Measurements from ENCODE around the gene LSR. TPM values are rescaled to one million over a fixed set of nuclear protein-coding genes. Genes with fewer than 3 reads are reported as not detected.

Gene LSR
- total and polyA plus RNA-seq, 2 donors: 5.7 to 20.1 TPM

DNA sequence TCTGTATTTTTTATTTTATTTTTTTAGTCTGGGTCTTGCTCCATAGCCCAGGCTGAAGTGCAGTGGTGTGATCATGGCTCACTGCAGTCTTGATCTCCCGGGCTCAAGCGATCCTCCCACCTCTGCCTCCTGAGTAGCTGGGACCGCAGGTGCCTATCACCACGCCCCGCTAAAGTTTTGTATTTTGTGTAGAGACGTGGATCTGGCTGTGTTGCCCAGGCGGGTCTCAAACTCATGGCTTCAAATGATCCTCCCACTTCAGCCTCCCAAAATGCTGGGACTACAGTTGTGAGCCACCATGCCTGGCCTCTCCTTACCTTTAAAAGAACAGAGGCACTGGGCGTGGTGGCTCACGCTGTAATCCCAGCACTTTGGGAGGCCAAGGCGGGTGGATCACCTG, 38.9 kb downstream of the LSR start:
- Histone ChIP-seq H3K4me3 (ENCODE audit: low read length in 2 of 2) (no peak overlapping the region), H3K9me3 (ENCODE audit: control insufficient read depth in 2 of 2, insufficient read depth in 1 of 2, low read length in 1 of 2) (no peaks in the 10 kb centered on the region), H3K27ac (ENCODE audit: low read depth in 1 of 2, low read length in 1 of 2) (no peak overlapping the region), H3K4me1 (ENCODE audit: control insufficient read depth in 2 of 2, insufficient read depth in 2 of 2, low read length in 2 of 2) (no peaks in the 10 kb centered on the region), H3K36me3 (ENCODE audit: control insufficient read depth in 2 of 2, insufficient read depth in 2 of 2, low read length in 1 of 2) (no peaks in the 10 kb centered on the region), H3K27me3 (ENCODE audit: control insufficient read depth in 2 of 2, insufficient read depth in 1 of 2, low read length in 1 of 2) (peaks cover 0 to 8% of the 10 kb centered on the region in 2 donors)
- 97% methylated on average over 10 of the region's 10 CpGs for WGBS
- no peak for DNase-seq (ENCODE audit: low read depth in 6 of 9, low spot score in 9 of 9)

DNA sequence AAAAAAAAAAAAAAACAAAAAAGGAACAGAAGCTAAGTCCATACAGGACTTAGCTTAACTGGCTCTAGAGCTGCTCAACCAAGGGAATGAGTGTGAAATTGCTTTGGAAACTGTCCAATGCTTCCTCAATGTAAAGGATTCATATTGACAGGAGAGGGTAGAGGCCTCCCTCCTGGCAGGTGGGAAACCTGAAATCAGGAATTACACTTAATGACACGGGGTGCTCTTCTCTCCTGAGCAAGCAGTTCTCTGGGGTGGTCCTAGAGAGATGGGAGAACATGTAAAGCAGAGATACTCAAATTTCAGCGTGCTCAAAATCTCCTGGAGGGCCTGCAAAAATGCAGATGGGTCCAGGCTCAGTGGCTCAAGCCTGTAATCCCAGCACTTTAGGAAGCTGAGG, 39.5 kb downstream of the LSR start:
- H3K27me3 ChIP-seq (ENCODE audit: control insufficient read depth in 2 of 2, insufficient read depth in 1 of 2, low read length in 1 of 2): peaks cover 0 to 5% of the 10 kb centered on the region in 2 donors
- no peak overlapping the region for H3K27ac ChIP-seq (ENCODE audit: low read depth in 1 of 2, low read length in 1 of 2)
- no peaks in the 10 kb centered on the region for H3K36me3 ChIP-seq (ENCODE audit: control insufficient read depth in 2 of 2, insufficient read depth in 2 of 2, low read length in 1 of 2)
- H3K4me1 ChIP-seq (ENCODE audit: control insufficient read depth in 2 of 2, insufficient read depth in 2 of 2, low read length in 2 of 2): no peaks in the 10 kb centered on the region
- no peak overlapping the region for H3K4me3 ChIP-seq (ENCODE audit: low read length in 2 of 2)
- no peaks in the 10 kb centered on the region for H3K9me3 ChIP-seq (ENCODE audit: control insufficient read depth in 2 of 2, insufficient read depth in 1 of 2, low read length in 1 of 2)
- no peak for DNase-seq (ENCODE audit: low read depth in 6 of 9, low spot score in 9 of 9)
- WGBS: 88% methylated on average over 2 of the region's 2 CpGs

DNA sequence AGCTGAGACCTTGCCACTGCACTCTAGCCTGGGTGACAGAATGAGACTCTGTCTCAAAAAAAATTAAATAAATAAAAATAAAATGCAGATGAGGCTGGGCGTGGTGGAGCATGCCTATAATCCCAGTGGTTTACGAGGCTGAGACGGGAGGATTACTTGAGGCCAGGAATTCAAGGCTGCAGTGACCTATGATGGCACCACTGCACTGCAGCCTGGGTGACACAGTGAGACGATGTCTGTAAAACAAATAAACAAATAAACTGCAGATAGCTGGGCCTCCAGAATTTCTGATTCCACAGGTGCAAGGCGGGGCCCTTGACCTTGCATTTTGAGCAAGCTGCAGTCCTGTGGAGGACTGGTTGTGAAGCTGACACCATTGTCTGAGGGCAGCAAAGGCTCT, 40.1 kb downstream of the LSR start:
- H3K4me1 ChIP-seq (ENCODE audit: control insufficient read depth in 2 of 2, insufficient read depth in 2 of 2, low read length in 2 of 2): no peaks in the 10 kb centered on the region
- H3K9me3 ChIP-seq (ENCODE audit: control insufficient read depth in 2 of 2, insufficient read depth in 1 of 2, low read length in 1 of 2): no peaks in the 10 kb centered on the region
- no peak for DNase-seq (ENCODE audit: low read depth in 6 of 9, low spot score in 9 of 9)
- H3K4me3 ChIP-seq (ENCODE audit: low read length in 2 of 2): no peak overlapping the region
- peaks cover 0 to 2% of the 10 kb centered on the region in 2 donors for H3K27me3 ChIP-seq (ENCODE audit: control insufficient read depth in 2 of 2, insufficient read depth in 1 of 2, low read length in 1 of 2)
- H3K27ac ChIP-seq (ENCODE audit: low read depth in 1 of 2, low read length in 1 of 2): no peak overlapping the region
- no peaks in the 10 kb centered on the region for H3K36me3 ChIP-seq (ENCODE audit: control insufficient read depth in 2 of 2, insufficient read depth in 2 of 2, low read length in 1 of 2)
- WGBS: 96% methylated on average over 5 of the region's 5 CpGs

DNA sequence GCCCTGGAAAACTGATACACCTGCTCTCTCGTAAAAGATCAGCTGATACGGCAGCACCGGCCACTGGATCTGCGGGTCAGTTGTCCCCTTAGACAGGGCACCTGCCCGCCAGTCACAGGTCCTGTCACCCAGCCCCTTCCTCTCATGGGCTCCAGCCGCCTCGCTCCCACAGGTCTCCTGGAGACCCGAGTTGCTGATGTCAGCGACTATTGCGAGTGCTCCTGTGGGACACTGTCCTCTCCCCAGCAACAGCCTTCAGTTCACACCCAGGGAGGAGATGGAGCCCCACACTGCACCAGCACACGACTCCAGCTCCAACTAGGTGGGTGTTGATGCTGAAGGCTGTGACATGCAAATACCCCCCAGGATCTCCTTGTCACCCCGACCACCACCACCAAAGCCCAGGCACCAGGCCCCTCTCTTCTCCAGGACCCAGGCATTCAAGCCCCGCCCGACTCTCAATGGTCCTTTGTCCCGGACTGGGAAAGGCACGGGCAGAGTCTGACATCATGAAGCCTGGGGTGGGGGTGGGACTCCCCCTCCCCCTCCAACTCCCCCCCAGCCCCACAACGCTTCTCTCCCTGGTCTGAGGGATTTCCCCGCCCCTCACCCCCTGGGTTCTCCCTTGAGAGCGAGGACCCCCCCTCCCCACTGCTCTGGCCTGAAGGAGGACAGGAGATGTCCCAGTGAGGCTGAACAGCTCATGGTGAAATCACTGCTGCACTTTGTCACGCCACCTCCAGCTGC, 41.8 kb downstream of the LSR start:
- peaks cover 0 to 3% of the 10 kb centered on the region in 2 donors for H3K4me1 ChIP-seq (ENCODE audit: control insufficient read depth in 2 of 2, insufficient read depth in 2 of 2, low read length in 2 of 2)
- 92% methylated on average over 20 of the region's 20 CpGs for WGBS
- no peak for DNase-seq (ENCODE audit: low read depth in 6 of 9, low spot score in 9 of 9)
- H3K27ac ChIP-seq (ENCODE audit: low read depth in 1 of 2, low read length in 1 of 2): no peak overlapping the region
- H3K36me3 ChIP-seq (ENCODE audit: control insufficient read depth in 2 of 2, insufficient read depth in 2 of 2, low read length in 1 of 2): no peaks in the 10 kb centered on the region
- H3K4me3 ChIP-seq (ENCODE audit: low read length in 2 of 2): no peak overlapping the region
- H3K27me3 ChIP-seq (ENCODE audit: control insufficient read depth in 2 of 2, insufficient read depth in 1 of 2, low read length in 1 of 2): peaks cover 0 to 11% of the 10 kb centered on the region in 2 donors
- no peaks in the 10 kb centered on the region for H3K9me3 ChIP-seq (ENCODE audit: control insufficient read depth in 2 of 2, insufficient read depth in 1 of 2, low read length in 1 of 2)

DNA sequence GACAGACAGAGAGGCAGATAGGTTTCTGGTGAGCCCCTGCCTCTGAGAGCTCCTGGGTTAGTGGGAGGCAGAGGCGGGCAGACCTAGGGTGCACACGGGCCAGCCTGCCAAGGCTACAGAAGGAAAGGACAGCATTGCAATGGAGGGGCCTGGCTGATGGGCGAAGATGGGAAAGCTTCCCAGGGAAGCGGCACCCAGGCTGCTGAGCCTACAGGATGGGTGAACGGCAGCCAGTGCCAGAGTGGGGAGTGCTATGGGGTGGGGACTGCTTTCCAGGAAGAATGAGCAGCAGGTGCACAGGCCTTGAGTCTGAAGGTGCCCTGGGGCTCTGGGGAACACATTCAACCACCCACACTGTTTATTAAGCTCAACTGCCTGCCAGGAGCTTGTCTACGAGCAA, 42.5 kb downstream of the LSR start:
- H3K36me3 ChIP-seq (ENCODE audit: control insufficient read depth in 2 of 2, insufficient read depth in 2 of 2, low read length in 1 of 2): no peaks in the 10 kb centered on the region
- 77% methylated on average over 6 of the region's 6 CpGs for WGBS
- H3K9me3 ChIP-seq (ENCODE audit: control insufficient read depth in 2 of 2, insufficient read depth in 1 of 2, low read length in 1 of 2): no peaks in the 10 kb centered on the region
- no peak overlapping the region for H3K27ac ChIP-seq (ENCODE audit: low read depth in 1 of 2, low read length in 1 of 2)
- H3K27me3 ChIP-seq (ENCODE audit: control insufficient read depth in 2 of 2, insufficient read depth in 1 of 2, low read length in 1 of 2): peaks cover 0 to 18% of the 10 kb centered on the region in 2 donors
- DNase-seq (ENCODE audit: low read depth in 6 of 9, low spot score in 9 of 9): no peak
- H3K4me1 ChIP-seq (ENCODE audit: control insufficient read depth in 2 of 2, insufficient read depth in 2 of 2, low read length in 2 of 2): peaks cover 0 to 10% of the 10 kb centered on the region in 2 donors
- H3K4me3 ChIP-seq (ENCODE audit: low read length in 2 of 2): no peak overlapping the region

DNA sequence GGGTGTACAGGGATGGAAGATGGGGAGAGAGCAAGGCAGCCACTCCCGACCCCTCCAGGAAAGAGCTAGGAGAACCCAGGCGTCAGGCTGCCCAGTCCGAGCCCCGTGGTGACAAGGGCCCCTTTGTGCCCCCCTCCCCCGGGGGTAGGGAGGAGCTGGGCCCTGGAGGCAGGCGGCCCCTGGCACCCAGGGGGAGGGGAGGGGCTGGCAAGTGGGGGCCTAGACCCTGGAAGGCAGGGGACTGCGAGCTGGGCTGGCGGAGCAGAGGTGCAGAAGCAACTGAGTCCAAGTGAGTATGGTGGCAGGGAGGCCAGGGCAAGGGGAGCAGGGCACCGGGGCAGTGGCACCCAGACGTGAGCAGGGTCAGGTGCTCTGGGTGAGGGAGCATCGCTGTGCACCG, 43.1 kb downstream of the LSR start, which contains the start of gene MAG:
Gene MAG (plus strand): TSS at position 246 of the 400 bp plus-strand sequence. CDS start 3,248 bp downstream, outside the sequence.
- no peaks in the 10 kb centered on the region for H3K9me3 ChIP-seq (ENCODE audit: control insufficient read depth in 2 of 2, insufficient read depth in 1 of 2, low read length in 1 of 2)
- WGBS: 90% methylated on average over 12 of the region's 12 CpGs
- H3K27ac ChIP-seq (ENCODE audit: low read depth in 1 of 2, low read length in 1 of 2): no peak within 1 kb of the TSS
- peaks cover 0 to 19% of the 10 kb centered on the region in 2 donors for H3K27me3 ChIP-seq (ENCODE audit: control insufficient read depth in 2 of 2, insufficient read depth in 1 of 2, low read length in 1 of 2)
- no peaks in the 10 kb centered on the region for H3K36me3 ChIP-seq (ENCODE audit: control insufficient read depth in 2 of 2, insufficient read depth in 2 of 2, low read length in 1 of 2)
- DNase-seq (ENCODE audit: low read depth in 6 of 9, low spot score in 9 of 9): no peak
- H3K4me3 ChIP-seq (ENCODE audit: low read length in 2 of 2): no peak within 1 kb of the TSS
- peaks cover 0 to 10% of the 10 kb centered on the region in 2 donors for H3K4me1 ChIP-seq (ENCODE audit: control insufficient read depth in 2 of 2, insufficient read depth in 2 of 2, low read length in 2 of 2)

DNA sequence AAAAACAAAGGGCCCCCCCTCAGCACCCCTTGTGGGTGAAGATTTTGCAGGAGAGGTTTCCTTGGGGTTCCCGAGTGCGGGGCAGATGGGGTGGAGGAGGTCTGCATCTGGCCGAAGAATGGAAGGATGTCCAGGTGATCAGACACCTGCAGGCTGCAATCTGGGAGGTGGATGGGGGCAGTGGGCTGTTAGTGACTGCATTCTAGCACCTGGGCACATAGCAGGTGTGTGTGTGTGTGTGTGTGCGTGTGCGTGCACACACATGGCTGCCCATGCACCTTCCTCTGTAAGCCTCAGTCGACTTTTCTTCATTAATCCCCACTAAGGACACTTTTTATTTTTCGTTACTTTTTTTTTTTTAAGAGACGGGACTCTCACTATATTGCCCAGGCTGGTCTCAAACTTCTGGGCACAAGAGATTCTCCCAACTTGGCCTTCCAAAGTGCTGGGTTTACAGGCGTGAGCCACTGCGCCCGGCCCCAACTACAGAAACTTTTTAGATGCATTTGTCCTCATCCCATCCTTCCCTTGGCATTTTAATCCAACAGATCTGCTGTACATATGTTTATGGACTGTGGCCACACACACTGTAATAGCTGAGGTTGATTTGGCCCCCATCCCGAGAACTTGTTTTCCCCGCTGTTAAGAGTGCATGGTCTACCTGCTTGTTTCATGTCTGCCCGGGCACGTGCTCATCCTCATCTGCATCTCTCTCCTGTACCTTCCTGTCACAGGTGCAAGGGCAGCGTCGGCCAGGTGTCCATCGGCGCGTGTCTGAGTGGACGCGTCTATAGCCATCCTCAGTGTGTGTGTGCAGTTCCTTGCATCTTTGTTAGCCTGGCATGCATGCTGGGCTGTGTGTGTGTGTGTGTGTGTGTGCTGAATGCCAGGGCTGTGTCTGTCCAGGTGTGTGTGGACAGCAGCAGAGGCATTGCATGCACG, 43.9 kb downstream of the LSR start:
- WGBS: 89% methylated on average over 23 of the region's 23 CpGs
- H3K4me3 ChIP-seq (ENCODE audit: low read length in 2 of 2): no peak overlapping the region
- H3K36me3 ChIP-seq (ENCODE audit: control insufficient read depth in 2 of 2, insufficient read depth in 2 of 2, low read length in 1 of 2): no peaks in the 10 kb centered on the region
- H3K27me3 ChIP-seq (ENCODE audit: control insufficient read depth in 2 of 2, insufficient read depth in 1 of 2, low read length in 1 of 2): peaks cover 0 to 19% of the 10 kb centered on the region in 2 donors
- H3K27ac ChIP-seq (ENCODE audit: low read depth in 1 of 2, low read length in 1 of 2): no peak overlapping the region
- no peak for DNase-seq (ENCODE audit: low read depth in 6 of 9, low spot score in 9 of 9)
- peaks cover 0 to 10% of the 10 kb centered on the region in 2 donors for H3K4me1 ChIP-seq (ENCODE audit: control insufficient read depth in 2 of 2, insufficient read depth in 2 of 2, low read length in 2 of 2)
- no peaks in the 10 kb centered on the region for H3K9me3 ChIP-seq (ENCODE audit: control insufficient read depth in 2 of 2, insufficient read depth in 1 of 2, low read length in 1 of 2)

DNA sequence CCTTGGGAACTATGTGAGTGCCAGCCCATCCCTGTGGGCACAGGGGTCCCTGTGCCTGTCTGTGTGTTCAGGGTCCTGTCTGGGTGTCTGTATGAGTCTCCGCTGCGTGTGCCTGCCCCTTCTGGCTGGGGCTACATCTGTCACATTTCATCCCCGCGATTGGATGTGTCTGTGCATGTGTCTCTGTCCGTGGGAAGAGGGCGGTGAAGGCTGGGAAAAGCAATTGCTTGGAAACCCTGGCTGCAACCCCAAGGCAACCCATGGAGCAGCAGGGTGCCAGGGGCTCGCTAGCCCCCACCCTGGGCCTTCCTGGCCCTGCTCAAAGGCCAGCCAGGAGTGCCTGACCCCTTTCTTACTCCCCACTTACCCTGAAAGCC, 44.5 kb downstream of the LSR start:
- Histone ChIP-seq H3K4me3 (ENCODE audit: low read length in 2 of 2) (no peak overlapping the region), H3K36me3 (ENCODE audit: control insufficient read depth in 2 of 2, insufficient read depth in 2 of 2, low read length in 1 of 2) (no peaks in the 10 kb centered on the region), H3K27ac (ENCODE audit: low read depth in 1 of 2, low read length in 1 of 2) (no peak overlapping the region), H3K9me3 (ENCODE audit: control insufficient read depth in 2 of 2, insufficient read depth in 1 of 2, low read length in 1 of 2) (no peaks in the 10 kb centered on the region), H3K4me1 (ENCODE audit: control insufficient read depth in 2 of 2, insufficient read depth in 2 of 2, low read length in 2 of 2) (peaks cover 0 to 10% of the 10 kb centered on the region in 2 donors), H3K27me3 (ENCODE audit: control insufficient read depth in 2 of 2, insufficient read depth in 1 of 2, low read length in 1 of 2) (peaks cover 0 to 19% of the 10 kb centered on the region in 2 donors)
- no peak for DNase-seq (ENCODE audit: low read depth in 6 of 9, low spot score in 9 of 9)
- WGBS: 94% methylated on average over 7 of the region's 7 CpGs

DNA sequence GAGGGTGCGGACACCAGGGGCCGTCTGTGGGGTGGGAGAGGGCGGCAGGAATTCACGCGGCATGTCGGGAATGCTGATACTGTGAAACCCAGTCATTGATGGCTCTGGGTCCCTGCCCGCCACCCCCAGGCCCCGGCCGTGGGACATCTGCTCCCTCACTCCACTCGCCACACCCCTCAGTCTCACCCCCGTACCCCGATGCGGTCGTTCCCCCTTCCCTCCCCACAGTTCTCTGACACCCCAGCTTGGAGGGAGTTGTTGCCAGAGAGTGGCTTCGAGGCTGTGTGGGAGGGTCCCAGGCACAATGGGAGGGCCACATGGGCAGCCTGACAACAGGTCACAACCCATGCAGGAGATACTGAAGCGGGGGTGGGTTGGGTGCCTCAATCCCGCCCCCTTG, 45.0 kb downstream of the LSR start:
- DNase-seq (ENCODE audit: low read depth in 6 of 9, low spot score in 9 of 9): no peak
- WGBS: 93% methylated on average over 17 of the region's 17 CpGs
- Histone ChIP-seq H3K27ac (ENCODE audit: low read depth in 1 of 2, low read length in 1 of 2) (no peak overlapping the region), H3K4me1 (ENCODE audit: control insufficient read depth in 2 of 2, insufficient read depth in 2 of 2, low read length in 2 of 2) (peaks cover 0 to 10% of the 10 kb centered on the region in 2 donors), H3K4me3 (ENCODE audit: low read length in 2 of 2) (no peak overlapping the region), H3K27me3 (ENCODE audit: control insufficient read depth in 2 of 2, insufficient read depth in 1 of 2, low read length in 1 of 2) (peaks cover 0 to 19% of the 10 kb centered on the region in 2 donors), H3K9me3 (ENCODE audit: control insufficient read depth in 2 of 2, insufficient read depth in 1 of 2, low read length in 1 of 2) (no peaks in the 10 kb centered on the region), H3K36me3 (ENCODE audit: control insufficient read depth in 2 of 2, insufficient read depth in 2 of 2, low read length in 1 of 2) (no peaks in the 10 kb centered on the region)
